HepG2 (cell line): ENCODE results near the gene ALOX15. TPM values are rescaled to one million over a fixed set of nuclear protein-coding genes. Genes with fewer than 3 reads are reported as not detected.

ENCODE experiments used
- ATAC-seq: fragments of 200-7000 bp; cut with Tn5 transposase; 3 replicates; pipeline ENCODE4 v1.9.1; 2020; ENCODE audit warnings: mild to moderate bottlenecking, moderate library complexity
- BruUV-seq: library from RNA; stranded (reverse); fragments of 400-500 nt; replicated peaks from 2 replicates; lab custom pipeline; 2021; lab: Mats Ljungman, UMichigan
- CTCF ChIA-PET: fragments of 300-600 bp; formaldehyde crosslinking; extraction: SDS; loops from one replicate; lab custom pipeline; 2021; ENCODE audit warnings: low total read pairs, inconsistent platforms, low intra/inter-chr PET ratio; lab: Yijun Ruan, JAX
- POLR2A ChIA-PET: fragments of 350-600 bp; sonication (Branson Sonifier 250); formaldehyde crosslinking; loops from one replicate; lab custom pipeline; 2020; ENCODE audit warnings: antibody characterized with exemption, inconsistent platforms; lab: Yijun Ruan, JAX
- DNase-seq: peaks from one replicate; pipeline ENCODE4 v3.0.0-alpha.2; 2015; ENCODE audit warnings: low spot score
- FAIRE-seq: peaks from 3 replicates; lab custom pipeline; 2011; peaks lifted over from hg19 to GRCh38; lab: Jason Lieb, UNC
- H2AFZ ChIP-seq: one replicate; pipeline ENCODE4 v1.6.1; 2011; ENCODE audit warnings: low read length, inconsistent platforms
- H3K27ac ChIP-seq: fragments of 300-600 bp; 3 replicates; pipeline ENCODE4 v1.8.0; 2011; ENCODE audit warnings: mixed run types, mild to moderate bottlenecking, mixed read lengths, low read length, inconsistent platforms; ENCODE audit not compliant: insufficient read depth; ENCODE audit errors: extremely low read length
- H3K27me3 ChIP-seq, 2 experiments: fragments of 200-600 bp in 1 of 2; 2 replicates in 1 of 2; 3 replicates in 1 of 2; pipeline versions ENCODE4 v1.6.0 to v1.8.0; 2011; ENCODE audit warnings: low read length in 2 of 2, mild to moderate bottlenecking in 2 of 2, moderate library complexity in 2 of 2, inconsistent platforms in 1 of 2; ENCODE audit not compliant: insufficient read depth in 2 of 2, control insufficient read depth in 1 of 2
- H3K36me3 ChIP-seq, 2 experiments: fragments of 200-600 bp in 1 of 2; replicated peaks in 1 of 2; 2 replicates in 1 of 2; 3 replicates in 1 of 2; pipeline versions ENCODE4 v1.5.1 to v1.8.0; 2011; ENCODE audit warnings: low read length in 2 of 2, inconsistent platforms in 1 of 2; ENCODE audit not compliant: insufficient read depth in 2 of 2, control insufficient read depth in 1 of 2
- H3K4me1 ChIP-seq: 2 replicates; pipeline ENCODE4 v1.5.1; 2012; ENCODE audit warnings: low read length, inconsistent platforms; ENCODE audit not compliant: insufficient read depth
- H3K4me2 ChIP-seq: 2 replicates; pipeline ENCODE4 v1.6.0; 2011; ENCODE audit warnings: low read depth, low read length, inconsistent platforms
- H3K4me3 ChIP-seq, 3 experiments: fragments of 200-600 bp in 1 of 3; sonication (generic), shearing (Covaris generic) in 1 of 3; replicated peaks in 1 of 3; 2 replicates each; pipeline ENCODE4 v1.5.1; 2011 to 2016; ENCODE audit warnings: low read length in 3 of 3, inconsistent platforms in 2 of 3, low read depth in 2 of 3, mild to moderate bottlenecking in 2 of 3, control low read depth in 1 of 3, mixed read lengths in 1 of 3; ENCODE audit not compliant: insufficient read depth in 1 of 3
- H3K79me2 ChIP-seq: one replicate; pipeline ENCODE4 v1.6.1; 2011; ENCODE audit warnings: low read length, inconsistent platforms; ENCODE audit not compliant: insufficient read depth
- H3K9ac ChIP-seq: 2 replicates; pipeline ENCODE4 v1.6.0; 2011; ENCODE audit warnings: mild to moderate bottlenecking, low read depth, low read length, inconsistent platforms; ENCODE audit not compliant: insufficient read depth
- H3K9me3 ChIP-seq: 2 replicates; pipeline ENCODE4 v1.5.1; 2012; ENCODE audit warnings: mild to moderate bottlenecking, low read length
- H4K20me1 ChIP-seq: 2 replicates; pipeline ENCODE4 v1.6.0; 2011; ENCODE audit warnings: inconsistent platforms, mild to moderate bottlenecking, low read length, moderate library complexity; ENCODE audit not compliant: insufficient read depth
- FOXC1 ChIP-seq: sonication (generic); formaldehyde crosslinking; IDR thresholded peaks from 2 replicates; pipeline ENCODE4 v1.8.0; 2022; ENCODE audit warnings: mild to moderate bottlenecking, missing genetic modification reagents, borderline replicate concordance
- GPN1 ChIP-seq: sonication (generic); formaldehyde crosslinking; IDR thresholded peaks from 2 replicates; pipeline ENCODE4 v1.5.1; 2020; ENCODE audit warnings: missing genetic modification reagents, borderline replicate concordance
- MAFF ChIP-seq: IDR thresholded peaks from 2 replicates; pipeline ENCODE4 v1.6.1; 2011; ENCODE audit warnings: low read depth, low read length, improper control_type of control experiment
- MAFK ChIP-seq, 2 experiments: IDR thresholded peaks in 1 of 2; conservative IDR thresholded peaks in 1 of 2; 2 replicates each; pipeline ENCODE4 v1.6.1; 2011; ENCODE audit warnings: improper control_type of control experiment in 2 of 2, low read length in 2 of 2
- SALL2 ChIP-seq: sonication (generic); formaldehyde crosslinking; IDR thresholded peaks from 2 replicates; pipeline ENCODE4 v1.8.1; 2023; ENCODE audit warnings: mild to moderate bottlenecking, missing genetic modification reagents, inconsistent platforms
- SRSF4 ChIP-seq: fragments of 200-400 bp; formaldehyde crosslinking; IDR thresholded peaks from one replicate; pipeline ENCODE4 v1.6.1; 2018; ENCODE audit warnings: mild to moderate bottlenecking, low read depth, low read length, moderate library complexity; ENCODE audit not compliant: poor library complexity, severe bottlenecking
- ZNF124 ChIP-seq: sonication (generic); formaldehyde crosslinking; IDR thresholded peaks from 2 replicates; pipeline ENCODE4 v1.4.0; 2020; ENCODE audit warnings: missing genetic modification reagents
- ZNF207 ChIP-seq: fragments of 450-650 bp; IDR thresholded peaks from 2 replicates; pipeline ENCODE4 v1.6.1; 2016; ENCODE audit warnings: antibody characterized with exemption, borderline replicate concordance
- ZNF430 ChIP-seq: sonication (generic); formaldehyde crosslinking; IDR thresholded peaks from 2 replicates; pipeline ENCODE4 v1.9.0; 2021; ENCODE audit warnings: mild to moderate bottlenecking, missing genetic modification reagents
- ZNF746 ChIP-seq: sonication (generic); formaldehyde crosslinking; IDR thresholded peaks from 2 replicates; pipeline ENCODE4 v1.8.0; 2022; ENCODE audit warnings: mild to moderate bottlenecking, missing genetic modification reagents
- WGBS: methylation state at CpG from one replicate; pipeline ENCODE4 v1.1.6; 2017; ENCODE audit warnings: low lambda C conversion rate; 5-methylcytosine and 5-hydroxymethylcytosine counted together
- in situ Hi-C: cut with HindIII; loops from 2 replicates; pipeline ENCODE4 v1.10.0; 2017; ENCODE audit warnings: low pct_unique_long_range_greater_than_20kb; ENCODE audit not compliant: extremely low pct_ligation_motif_present
- intact Hi-C: fragments of 100-400 bp; cut with micrococcal nuclease; formaldehyde crosslinking; loops from one replicate; pipeline ENCODE4 v1.10.0; 2022; ENCODE audit not compliant: unreplicated experiment
- polyA plus RNA-seq, 8 experiments: library from polyadenylated mRNA; depleted of rRNA in 3 of 8; stranded (reverse) in 7 of 8; unstranded in 1 of 8; fragments of >200 nt; fragmentation: Illumina TruSeq in 4 of 8; extraction: Trizol in 4 of 8; gene quantifications; 2 replicates each; pipeline versions ENCODE4 v1.2.1 to v1.2.3, GENCODE V29; 2011 to 2016; ENCODE audit warnings: low read depth in 4 of 8, missing spikeins in 1 of 8, mixed read lengths in 1 of 8; ENCODE audit not compliant: insufficient read depth in 1 of 8
- total RNA-seq, 5 experiments: library from RNA; depleted of rRNA; stranded (reverse); fragments of >200 nt; fragmentation: Illumina TruSeq; extraction: Trizol; gene quantifications; 2 replicates each; pipeline ENCODE4 v1.2.3, GENCODE V29; 2016; ENCODE audit warnings: low read depth in 1 of 5
- TF ChIP-seq, protein P1 (sequence below): IDR thresholded peaks from 2 replicates; pipeline ENCODE4 v1.6.1; 2012; ENCODE audit warnings: inconsistent platforms
- TF ChIP-seq, protein P2 (sequence below): sonication (generic); formaldehyde crosslinking; IDR thresholded peaks from 2 replicates; pipeline ENCODE4 v1.8.1; 2023; ENCODE audit warnings: mild to moderate bottlenecking, moderate library complexity, missing genetic modification reagents
- TF ChIP-seq, protein P3 (sequence below): sonication (generic); formaldehyde crosslinking; IDR thresholded peaks from 2 replicates; pipeline ENCODE4 v1.5.0; 2020; ENCODE audit warnings: mild to moderate bottlenecking, missing genetic modification reagents

The ALOX15 gene
- total and polyA plus RNA-seq, 2 of the 13 experiments (the other 11 are each of a cell fraction or from before 2014, with no cell fraction given): 0.04 TPM; not detected in 1

DNA sequence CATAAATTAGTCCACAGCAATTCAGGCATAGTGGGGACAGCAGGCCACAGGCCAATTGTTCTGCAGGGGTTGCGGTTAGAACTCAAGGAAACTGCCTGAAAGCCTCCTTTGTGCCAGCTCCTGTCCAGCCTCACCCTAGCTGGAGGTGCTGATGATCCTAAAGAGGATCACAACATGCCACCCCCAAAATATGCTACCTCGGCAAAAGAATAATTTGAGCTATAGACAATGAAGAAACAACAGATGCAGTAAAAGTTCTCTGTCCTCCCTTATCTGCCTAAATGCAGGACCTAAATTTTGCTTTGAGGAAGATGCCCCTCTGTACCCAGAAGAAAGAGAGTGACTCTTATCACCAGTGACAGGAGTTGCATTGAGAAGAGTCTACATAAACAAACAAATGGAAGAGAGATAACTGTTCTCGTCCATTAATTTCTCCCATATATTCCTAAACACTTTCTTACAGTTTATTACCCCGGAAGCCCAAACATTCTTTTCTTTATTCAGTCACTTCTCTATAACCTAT lies 14.7 kb downstream of the ALOX15 start:
- Histone ChIP-seq H3K27me3 (peaks cover 0 to 3% of the 10 kb centered on the region in 2 experiments; a peak in 2 of 5 replicates), H4K20me1 (no peaks in the 10 kb centered on the region), H3K4me3 (no peak overlapping the region), H3K4me2 (no peak overlapping the region), H3K27ac (no peak overlapping the region), H3K79me2 (no peaks in the 10 kb centered on the region), H3K36me3 (no peaks in the 10 kb centered on the region), H3K4me1 (peaks cover 5% of the 10 kb centered on the region), H2AFZ (no peak overlapping the region), H3K9ac (no peak overlapping the region), H3K9me3 (no peaks in the 10 kb centered on the region)
- in situ Hi-C loops (no loop called here), intact Hi-C loops (loop anchor here (1.0 kb wide), 1 partner anchor 60 kb away; no protein-coding TSS in a partner anchor)
- DNase-seq (no peak), ATAC-seq (no peak), FAIRE-seq (no peak)
- no peak for TF ChIP-seq ZNF746 (CRISPR knock-in tag)
- TF ChIP-seq MAFF: 0 out of 2 replicates have a peak, but pooled peaks have one; percentile 20
- TF ChIP-seq SRSF4: no peak
- peak; percentile 53 to 61; a peak in 3 of 4 replicates for TF ChIP-seq MAFK (conservative IDR thresholded peaks at IDR 0.05 in 1 of 2, IDR thresholded peaks at IDR 0.05 in 1 of 2; ENCODE audit: low read length in 2 of 2)
- WGBS: 18% methylated on average over 4 of the region's 4 CpGs
- CTCF ChIA-PET: interaction anchor here (1.1 to 5.5 kb wide), 3 partner anchors 60 to 207 kb away, joined by 3 to 70 read pairs (median 6); partner anchors contain the start of gene GGT6
- BruUV-seq: no TSS peak
- POLR2A ChIA-PET: no interaction called here

DNA sequence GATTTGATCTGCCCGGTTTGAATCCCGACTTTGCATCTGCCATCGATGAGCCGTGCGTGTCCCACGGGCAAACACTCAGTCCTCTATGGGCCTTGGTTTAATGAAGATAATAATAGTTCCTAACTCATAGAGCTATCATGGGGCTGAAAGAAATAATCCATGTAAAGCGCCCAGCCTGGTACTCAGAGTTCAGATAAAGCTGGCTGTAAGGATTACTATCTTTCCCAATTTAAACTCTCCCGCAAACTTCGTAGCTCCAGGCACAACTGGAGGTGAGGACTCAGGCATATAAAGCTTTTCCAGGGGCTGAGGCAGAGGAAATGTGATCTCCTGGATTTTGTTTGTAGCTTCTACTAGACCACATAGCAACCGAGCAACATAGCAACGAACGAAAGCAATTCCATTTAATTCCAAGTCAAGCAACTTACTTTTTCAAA lies 16.3 kb downstream of the ALOX15 start:
- H3K79me2 ChIP-seq: no peaks in the 10 kb centered on the region
- no TSS peak for BruUV-seq
- intact Hi-C loops: no loop called here
- no peak overlapping the region for H3K27ac ChIP-seq
- ChIA-PET CTCF (interaction anchor here (5.5 kb wide), 1 partner anchor 58 kb away, joined by 70 read pairs; no protein-coding TSS in a partner anchor), POLR2A (interaction anchor here (0.7 to 1.5 kb wide), 2 partner anchors 24 to 58 kb away, joined by 3 to 5 read pairs; no protein-coding TSS in a partner anchor)
- H3K9ac ChIP-seq: no peak overlapping the region
- H3K4me3 ChIP-seq: no peak overlapping the region
- no peak overlapping the region for H3K4me2 ChIP-seq
- no peak for ATAC-seq
- no peak for DNase-seq
- no peaks in the 10 kb centered on the region for H3K36me3 ChIP-seq
- in situ Hi-C loops: no loop called here
- no peak overlapping the region for H2AFZ ChIP-seq
- peaks cover 5% of the 10 kb centered on the region for H3K4me1 ChIP-seq
- H4K20me1 ChIP-seq: no peaks in the 10 kb centered on the region
- H3K27me3 ChIP-seq: peaks cover 0 to 3% of the 10 kb centered on the region in 2 experiments; a peak in 1 of 5 replicates
- no peaks in the 10 kb centered on the region for H3K9me3 ChIP-seq
- FAIRE-seq: no peak
- 83% methylated on average over 12 of the region's 12 CpGs for WGBS
- TF ChIP-seq, protein P1, sequence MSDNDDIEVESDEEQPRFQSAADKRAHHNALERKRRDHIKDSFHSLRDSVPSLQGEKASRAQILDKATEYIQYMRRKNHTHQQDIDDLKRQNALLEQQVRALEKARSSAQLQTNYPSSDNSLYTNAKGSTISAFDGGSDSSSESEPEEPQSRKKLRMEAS: no peak
- TF ChIP-seq ZNF124 (CRISPR knock-in tag) (no peak), ZNF207 (no peak), GPN1 (CRISPR knock-in tag) (no peak), ZNF430 (no peak), SALL2 (CRISPR knock-in tag) (no peak), FOXC1 (CRISPR knock-in tag) (no peak)
- TF ChIP-seq, protein P2, sequence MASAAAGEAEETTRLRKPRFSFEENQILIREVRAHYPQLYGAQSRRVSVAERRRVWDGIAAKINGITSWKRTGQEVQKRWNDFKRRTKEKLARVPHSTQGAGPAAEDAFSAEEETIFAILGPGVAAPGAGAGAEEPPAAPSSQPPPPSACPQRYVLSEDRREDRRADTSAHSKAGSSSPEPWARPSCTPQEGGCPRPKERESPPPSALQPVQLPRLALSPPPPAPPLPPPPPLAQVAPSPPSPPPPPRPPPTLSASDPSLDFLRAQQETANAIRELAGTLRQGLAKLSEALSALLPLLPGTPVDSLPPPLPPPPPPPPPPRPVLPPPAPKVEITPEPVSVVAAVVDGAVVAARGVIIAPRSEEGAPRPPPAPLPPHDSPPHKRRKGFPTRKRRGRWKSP: no peak
- TF ChIP-seq, protein P3, sequence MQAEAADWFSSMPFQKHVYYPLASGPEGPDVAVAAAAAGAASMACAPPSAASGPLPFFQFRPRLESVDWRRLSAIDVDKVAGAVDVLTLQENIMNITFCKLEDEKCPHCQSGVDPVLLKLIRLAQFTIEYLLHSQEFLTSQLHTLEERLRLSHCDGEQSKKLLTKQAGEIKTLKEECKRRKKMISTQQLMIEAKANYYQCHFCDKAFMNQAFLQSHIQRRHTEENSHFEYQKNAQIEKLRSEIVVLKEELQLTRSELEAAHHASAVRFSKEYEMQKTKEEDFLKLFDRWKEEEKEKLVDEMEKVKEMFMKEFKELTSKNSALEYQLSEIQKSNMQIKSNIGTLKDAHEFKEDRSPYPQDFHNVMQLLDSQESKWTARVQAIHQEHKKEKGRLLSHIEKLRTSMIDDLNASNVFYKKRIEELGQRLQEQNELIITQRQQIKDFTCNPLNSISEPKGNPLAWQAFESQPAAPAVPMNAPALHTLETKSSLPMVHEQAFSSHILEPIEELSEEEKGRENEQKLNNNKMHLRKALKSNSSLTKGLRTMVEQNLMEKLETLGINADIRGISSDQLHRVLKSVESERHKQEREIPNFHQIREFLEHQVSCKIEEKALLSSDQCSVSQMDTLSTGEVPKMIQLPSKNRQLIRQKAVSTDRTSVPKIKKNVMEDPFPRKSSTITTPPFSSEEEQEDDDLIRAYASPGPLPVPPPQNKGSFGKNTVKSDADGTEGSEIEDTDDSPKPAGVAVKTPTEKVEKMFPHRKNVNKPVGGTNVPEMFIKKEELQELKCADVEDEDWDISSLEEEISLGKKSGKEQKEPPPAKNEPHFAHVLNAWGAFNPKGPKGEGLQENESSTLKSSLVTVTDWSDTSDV: no peak
